Activated CD8-positive, alpha-beta T cell treated with anti-CD3 and anti-CD28 coated beads for 36 hours (primary cell): ENCODE data around the gene RAD51. TPM values are rescaled to one million over a fixed set of nuclear protein-coding genes. Genes with fewer than 3 reads are reported as not detected.

Source experiments
- ATAC-seq: fragments of 200-7000 bp; cut with Tn5 transposase; one replicate; pipeline ENCODE4 v1.10.0; 2021; ENCODE audit warnings: mild to moderate bottlenecking, moderate library complexity
- CTCF ChIA-PET: fragments of 350-600 bp; sonication (Branson Sonifier 250); formaldehyde crosslinking; loops from one replicate; lab custom pipeline; 2021; ENCODE audit warnings: antibody characterized with exemption; lab: Charles Lee
- POLR2A ChIA-PET: fragments of 350-600 bp; sonication (Branson Sonifier 250); formaldehyde crosslinking; loops from one replicate; lab custom pipeline; 2021; ENCODE audit warnings: antibody characterized with exemption; lab: Charles Lee
- DNase-seq: peaks from one replicate; pipeline ENCODE4 v3.0.0-alpha.2; 2020
- H3K27ac Mint-ChIP-seq: one replicate; pipeline ENCODE4 v1.8.0; 2021; ENCODE audit warnings: mild to moderate bottlenecking, mixed read lengths
- H3K27me3 Mint-ChIP-seq: one replicate; pipeline ENCODE4 v1.8.0; 2021; ENCODE audit warnings: mixed read lengths
- H3K36me3 Mint-ChIP-seq: one replicate; pipeline ENCODE4 v1.8.0; 2021; ENCODE audit warnings: low read depth, mixed read lengths
- H3K4me1 Mint-ChIP-seq: one replicate; pipeline ENCODE4 v1.8.0; 2021; ENCODE audit warnings: low read depth, mixed read lengths
- H3K4me3 Mint-ChIP-seq: one replicate; pipeline ENCODE4 v1.8.0; 2021; ENCODE audit warnings: mild to moderate bottlenecking, moderate library complexity, mixed read lengths
- H3K9me3 Mint-ChIP-seq: one replicate; pipeline ENCODE4 v1.8.0; 2021; ENCODE audit warnings: mixed read lengths
- intact Hi-C: fragments of 100-400 bp; cut with micrococcal nuclease; formaldehyde crosslinking; loops from one replicate; pipeline ENCODE4 v1.10.0; 2022
- total RNA-seq, 2 experiments: library from RNA; stranded (reverse); gene quantifications; one replicate each; pipeline ENCODE4 v1.2.3, GENCODE V29; 2021
- TF ChIP-seq, protein P1 (sequence below): fragments of 200-600 bp; IDR thresholded peaks from one replicate; pipeline ENCODE4 v1.8.0; 2022; ENCODE audit warnings: antibody characterized with exemption, mild to moderate bottlenecking

Gene RAD51
- total RNA-seq, 2 experiments from 2014 or later: 66.5 to 77.0 TPM

DNA sequence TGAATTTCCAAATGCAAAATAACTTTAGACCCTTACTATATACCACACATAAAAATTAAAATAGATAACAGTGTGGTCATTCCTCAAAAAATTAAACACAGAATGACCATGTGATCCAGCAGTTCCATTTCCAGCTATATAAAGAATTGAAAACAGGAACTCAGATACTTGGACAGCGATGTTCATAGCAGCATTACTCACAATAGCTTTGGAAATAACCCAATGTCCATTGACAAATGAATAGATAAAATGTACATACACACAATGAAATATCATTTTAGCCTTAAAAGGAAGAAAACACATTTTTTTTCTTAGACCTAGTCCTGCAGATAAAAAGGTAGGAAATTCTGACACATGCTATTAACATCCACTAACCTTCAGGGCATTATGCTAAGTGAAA is 26.7 kb downstream of the RAD51 start:
- DNase-seq (no peak), ATAC-seq (no peak)
- H3K4me3 Mint-ChIP-seq: no peak overlapping the region
- no peak overlapping the region for H3K27ac Mint-ChIP-seq
- no peaks in the 10 kb centered on the region for H3K9me3 Mint-ChIP-seq
- peaks cover 35% of the 10 kb centered on the region for H3K36me3 Mint-ChIP-seq
- POLR2A ChIA-PET: interaction anchor here (0.5 to 1.4 kb wide), 4 partner anchors 14 to 57 kb away, joined by 3 to 4 read pairs (median 4); partner anchors contain the start of gene RMDN3
- H3K4me1 Mint-ChIP-seq: peaks cover 17% of the 10 kb centered on the region
- CTCF ChIA-PET: interaction anchor here (0.8 kb wide), 1 partner anchor 62 kb away, joined by 4 read pairs; no protein-coding TSS in a partner anchor
- no peaks in the 10 kb centered on the region for H3K27me3 Mint-ChIP-seq
- intact Hi-C loops: no loop called here
- TF ChIP-seq, protein P1, sequence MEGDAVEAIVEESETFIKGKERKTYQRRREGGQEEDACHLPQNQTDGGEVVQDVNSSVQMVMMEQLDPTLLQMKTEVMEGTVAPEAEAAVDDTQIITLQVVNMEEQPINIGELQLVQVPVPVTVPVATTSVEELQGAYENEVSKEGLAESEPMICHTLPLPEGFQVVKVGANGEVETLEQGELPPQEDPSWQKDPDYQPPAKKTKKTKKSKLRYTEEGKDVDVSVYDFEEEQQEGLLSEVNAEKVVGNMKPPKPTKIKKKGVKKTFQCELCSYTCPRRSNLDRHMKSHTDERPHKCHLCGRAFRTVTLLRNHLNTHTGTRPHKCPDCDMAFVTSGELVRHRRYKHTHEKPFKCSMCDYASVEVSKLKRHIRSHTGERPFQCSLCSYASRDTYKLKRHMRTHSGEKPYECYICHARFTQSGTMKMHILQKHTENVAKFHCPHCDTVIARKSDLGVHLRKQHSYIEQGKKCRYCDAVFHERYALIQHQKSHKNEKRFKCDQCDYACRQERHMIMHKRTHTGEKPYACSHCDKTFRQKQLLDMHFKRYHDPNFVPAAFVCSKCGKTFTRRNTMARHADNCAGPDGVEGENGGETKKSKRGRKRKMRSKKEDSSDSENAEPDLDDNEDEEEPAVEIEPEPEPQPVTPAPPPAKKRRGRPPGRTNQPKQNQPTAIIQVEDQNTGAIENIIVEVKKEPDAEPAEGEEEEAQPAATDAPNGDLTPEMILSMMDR: no peak

DNA sequence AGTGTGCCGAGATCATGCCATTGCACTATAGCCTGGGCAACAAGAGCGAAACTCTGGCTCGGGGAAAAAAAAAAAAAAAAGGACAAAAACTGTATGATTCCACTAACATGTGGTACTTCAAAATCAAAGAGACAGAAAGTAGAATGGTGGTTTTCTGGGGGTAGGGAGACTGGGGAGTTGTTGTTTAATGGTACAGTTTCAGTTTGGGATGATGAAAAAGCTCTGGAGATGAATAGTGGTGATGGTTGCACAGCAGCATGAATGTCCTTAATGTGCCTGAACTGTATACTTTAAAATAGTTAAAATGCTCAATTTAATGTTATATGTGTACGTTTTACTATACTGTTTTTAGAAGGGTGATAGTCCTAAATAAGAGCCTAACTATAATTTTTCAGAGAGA is 27.4 kb downstream of the RAD51 start:
- ATAC-seq: no peak
- Mint-ChIP-seq H3K9me3 (no peaks in the 10 kb centered on the region), H3K36me3 (peaks cover 34% of the 10 kb centered on the region), H3K4me1 (peaks cover 17% of the 10 kb centered on the region), H3K4me3 (no peak overlapping the region), H3K27ac (no peak overlapping the region), H3K27me3 (no peaks in the 10 kb centered on the region)
- CTCF ChIA-PET: interaction anchor here (0.8 to 2.7 kb wide), 5 partner anchors 13 to 137 kb away, joined by 3 to 10 read pairs (median 3); no protein-coding TSS in a partner anchor
- POLR2A ChIA-PET: interaction anchor here (0.8 to 2.0 kb wide), 5 partner anchors 17 to 32 kb away, joined by 3 to 7 read pairs (median 3); partner anchors contain the start of genes RAD51 and RMDN3
- TF ChIP-seq, protein P1: no peak
- intact Hi-C loops: no loop called here
- no peak for DNase-seq

DNA sequence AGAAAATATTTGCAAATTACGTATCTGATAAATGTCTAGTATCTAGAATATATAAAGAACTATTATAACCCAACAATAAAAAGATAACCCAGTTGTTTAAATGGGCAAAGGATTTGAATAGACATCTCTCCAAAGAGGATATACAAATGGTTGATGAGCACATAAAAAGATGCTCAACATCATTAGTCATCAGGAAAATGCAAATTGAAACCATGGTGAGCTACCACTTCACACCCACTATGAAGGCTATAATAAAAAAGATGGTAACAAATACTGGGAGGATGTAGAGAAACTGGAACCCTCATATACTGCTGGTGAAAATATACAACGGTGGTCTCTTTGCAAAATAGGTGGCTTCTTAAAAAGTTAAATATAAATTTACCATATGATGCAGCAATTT is 28.0 kb downstream of the RAD51 start:
- H3K36me3 Mint-ChIP-seq: peaks cover 32% of the 10 kb centered on the region
- intact Hi-C loops: no loop called here
- no peak overlapping the region for H3K4me3 Mint-ChIP-seq
- H3K9me3 Mint-ChIP-seq: no peaks in the 10 kb centered on the region
- ATAC-seq (peak; percentile 55), DNase-seq (no peak)
- TF ChIP-seq, protein P1: no peak
- H3K27me3 Mint-ChIP-seq: no peaks in the 10 kb centered on the region
- H3K4me1 Mint-ChIP-seq: peaks cover 17% of the 10 kb centered on the region
- CTCF ChIA-PET: interaction anchor here (0.8 to 2.7 kb wide), 6 partner anchors 14 to 147 kb away, joined by 3 to 10 read pairs (median 4); no protein-coding TSS in a partner anchor
- no peak overlapping the region for H3K27ac Mint-ChIP-seq
- POLR2A ChIA-PET: interaction anchor here (1.1 to 2.0 kb wide), 6 partner anchors 16 to 42 kb away, joined by 3 to 7 read pairs (median 3); partner anchors contain the start of gene RAD51

- ChIA-PET POLR2A (interaction anchor here (0.7 to 2.0 kb wide), 8 partner anchors 12 to 359 kb away, joined by 3 to 7 read pairs (median 3); partner anchors contain the start of gene RAD51), CTCF (interaction anchor here (1.3 to 2.7 kb wide), 3 partner anchors 15 to 146 kb away, joined by 4 to 10 read pairs (median 6); no protein-coding TSS in a partner anchor)
- TF ChIP-seq, protein P1: no peak
- peaks cover 17% of the 10 kb centered on the region for H3K4me1 Mint-ChIP-seq
- H3K27me3 Mint-ChIP-seq: no peaks in the 10 kb centered on the region
- ATAC-seq: no peak
- H3K36me3 Mint-ChIP-seq: peaks cover 32% of the 10 kb centered on the region
- no peaks in the 10 kb centered on the region for H3K9me3 Mint-ChIP-seq
- no peak overlapping the region for H3K27ac Mint-ChIP-seq
- DNase-seq: no peak
- intact Hi-C loops: no loop called here
- H3K4me3 Mint-ChIP-seq: no peak overlapping the region
Observed at GRCh38 chr15:40723919-40724318, 28.9 kb downstream of the RAD51 start.

DNA sequence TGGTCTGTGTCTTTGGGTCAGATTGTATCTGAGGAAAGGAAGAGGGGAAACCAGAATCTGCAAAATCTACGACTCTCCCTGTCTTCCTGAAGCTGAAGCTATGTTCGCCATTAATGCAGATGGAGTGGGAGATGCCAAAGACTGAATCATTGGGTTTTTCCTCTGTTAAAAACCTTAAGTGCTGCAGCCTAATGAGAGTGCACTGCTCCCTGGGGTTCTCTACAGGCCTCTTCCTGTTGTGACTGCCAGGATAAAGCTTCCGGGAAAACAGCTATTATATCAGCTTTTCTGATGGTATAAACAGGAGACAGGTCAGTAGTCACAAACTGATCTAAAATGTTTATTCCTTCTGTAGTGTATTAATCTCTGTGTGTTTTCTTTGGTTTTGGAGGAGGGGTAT is 36.1 kb downstream of the RAD51 start:
- no peaks in the 10 kb centered on the region for H3K27me3 Mint-ChIP-seq
- TF ChIP-seq, protein P1: no peak
- no peaks in the 10 kb centered on the region for H3K9me3 Mint-ChIP-seq
- H3K4me3 Mint-ChIP-seq: no peak overlapping the region
- CTCF ChIA-PET: interaction anchor here (1.0 to 1.8 kb wide), 3 partner anchors 12 to 36 kb away, joined by 3 to 5 read pairs (median 3); partner anchors contain the start of gene RAD51
- POLR2A ChIA-PET: interaction anchor here (1.0 kb wide), 1 partner anchor 11 kb away, joined by 3 read pairs; no protein-coding TSS in a partner anchor
- H3K4me1 Mint-ChIP-seq: peaks cover 2% of the 10 kb centered on the region
- intact Hi-C loops: no loop called here
- no peak overlapping the region for H3K27ac Mint-ChIP-seq
- H3K36me3 Mint-ChIP-seq: peaks cover 55% of the 10 kb centered on the region
- ATAC-seq (no peak), DNase-seq (no peak)
